ENCODE measurements around the gene TTC9. TPM values are rescaled to one million over a fixed set of nuclear protein-coding genes. Genes with fewer than 3 reads are reported as not detected.

The TTC9 gene
- total RNA-seq, result under 0.01 and 0.06 TPM in 2 replicates

GRCh38 chr14:70641548-70642302, at the start of gene TTC9:
TTC9 (plus strand) TSS chr14:70641916; CDS start chr14:70642130, 214 bp downstream.

GRCh38 chr14:70600382-70601157, 41.1 kb upstream of the TTC9 start, which contains the start of gene MED6:
MED6 (minus strand) TSS chr14:70600655; CDS start chr14:70600637, 18 bp downstream.

Other genes starting within 250 kb of the TTC9 start
- 11.8 and 22.0 TPM in 2 replicates for gene SYNJ2BP, start 224.8 kb upstream of the TTC9 start, total RNA-seq
- gene ADAM21, start 189.7 kb upstream of the TTC9 start, total RNA-seq, result 0.32 and 0.44 TPM in 2 replicates
- 0.16 and 2.4 TPM in 2 replicates for gene ADAM20, start 106.9 kb upstream of the TTC9 start, total RNA-seq
- gene MED6, start 41.3 kb upstream of the TTC9 start, total RNA-seq, result 13.4 and 26.1 TPM in 2 replicates
- gene MAP3K9, start 167.6 kb downstream of the TTC9 start, total RNA-seq, result 0.13 TPM in 1 of 2 replicates, not detected in the other

Measured in bladder microvascular endothelial cell (primary cell).